CD4-positive, alpha-beta T cell treated with Interleukin-17A for 1 hour (primary cell): ENCODE measurements around the gene AP5Z1.
A peak's percentile ranks its signal among the peaks of the same experiment; 100 is the strongest.

Source experiments
- DNase-seq: peaks from one replicate; pipeline ENCODE4 v3.0.0-alpha.2; 2020

Gene AP5Z1

DNA sequence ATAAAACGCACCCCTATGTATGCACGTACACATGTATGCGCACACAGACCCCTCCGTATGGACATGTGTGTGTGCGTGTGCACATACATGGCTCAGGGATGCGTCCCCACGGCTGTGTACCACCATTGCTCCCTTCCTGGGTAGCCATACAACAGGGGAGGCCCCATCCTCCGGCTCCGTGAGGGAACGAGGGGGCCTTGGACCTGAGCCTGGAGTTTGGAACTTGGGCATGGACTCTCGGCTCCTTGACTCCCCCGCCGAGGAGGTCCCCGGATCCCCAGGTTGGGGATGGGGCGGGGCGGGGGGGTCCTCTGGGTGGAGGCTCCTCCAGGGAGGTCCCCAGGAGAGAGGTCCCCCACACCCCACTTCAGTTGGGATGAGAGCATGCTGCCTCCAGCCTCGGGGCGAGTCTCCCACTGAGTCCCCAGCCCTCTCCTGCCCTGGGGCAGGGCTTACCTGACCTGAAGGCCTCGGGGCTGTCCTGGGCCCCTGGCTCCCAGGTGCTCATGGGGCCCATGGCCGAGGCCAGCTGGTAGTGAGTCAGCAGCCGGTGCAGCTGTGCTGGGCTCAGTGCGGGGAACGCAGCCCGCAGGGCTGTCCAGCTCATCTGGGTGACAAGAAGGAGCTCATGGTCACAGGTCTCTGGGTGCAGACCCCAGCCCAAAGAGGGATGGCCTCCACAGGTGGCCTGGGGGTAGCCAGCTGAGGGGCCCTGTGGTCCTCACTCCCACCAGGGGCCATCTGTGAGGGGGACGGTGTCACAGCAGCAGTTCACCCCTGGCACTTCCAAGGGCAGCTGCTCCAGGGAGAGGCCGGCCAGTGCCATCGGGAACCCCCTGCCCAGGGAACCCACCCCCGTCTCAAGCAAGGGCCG is 29.9 kb downstream of the AP5Z1 start:
- no peak for DNase-seq

- no peak for DNase-seq
Measured at GRCh38 chr7:4805984-4806300, 30.5 kb downstream of the AP5Z1 start.

DNA sequence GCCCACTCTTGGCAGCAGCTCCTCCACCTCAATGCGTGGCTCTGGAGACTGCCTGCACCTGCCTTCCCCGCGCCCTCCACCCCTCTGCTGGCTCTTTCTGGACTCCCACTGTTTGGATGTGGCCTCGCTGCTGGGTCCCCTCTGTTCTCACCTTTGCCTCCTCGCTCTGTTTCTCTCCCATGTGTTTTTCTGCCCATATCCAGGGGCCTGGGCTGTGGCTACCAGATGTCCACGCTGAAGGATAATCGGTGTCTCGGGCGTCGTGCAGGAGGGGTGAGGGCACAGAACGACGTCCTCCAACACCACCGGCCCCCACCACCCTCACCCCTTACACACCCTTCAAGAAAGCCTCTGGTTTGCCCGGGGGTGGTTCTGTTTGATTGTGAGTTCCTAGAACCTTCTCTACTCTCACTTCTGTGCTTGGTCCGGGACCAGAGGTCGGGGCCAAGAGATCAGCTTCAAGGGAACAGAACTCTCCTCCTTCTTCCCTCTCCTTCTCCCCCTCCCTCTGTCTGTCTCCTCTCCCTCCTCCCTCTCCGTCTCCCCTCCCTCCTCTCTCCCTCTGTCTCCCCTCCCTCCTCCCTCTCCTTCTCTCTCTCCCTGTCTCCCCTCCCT is 31.7 kb downstream of the AP5Z1 start:
- DNase-seq = no peak

DNA sequence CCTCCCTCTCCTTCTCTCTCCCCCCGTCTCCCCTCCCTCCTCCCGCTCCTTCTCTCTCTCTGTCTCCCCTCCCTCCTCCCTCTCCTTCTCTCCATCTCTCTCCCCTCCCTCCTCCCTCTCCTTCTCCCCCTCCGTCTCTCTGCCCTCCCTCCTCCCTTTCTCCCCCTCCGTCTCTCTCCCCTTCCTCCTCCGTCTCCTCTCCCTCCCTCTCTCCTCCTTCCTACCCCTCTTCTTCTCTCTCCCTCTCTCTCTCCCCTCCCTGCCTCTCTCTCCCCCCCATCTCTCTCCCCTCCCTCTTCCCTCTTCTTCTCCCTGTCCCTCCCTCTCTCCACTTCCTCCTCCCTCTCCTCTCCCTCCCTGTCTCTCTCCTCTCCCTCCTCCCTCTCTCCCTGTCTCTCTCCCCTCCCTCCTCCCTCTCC is 32.2 kb downstream of the AP5Z1 start:
- DNase-seq = no peak

DNA sequence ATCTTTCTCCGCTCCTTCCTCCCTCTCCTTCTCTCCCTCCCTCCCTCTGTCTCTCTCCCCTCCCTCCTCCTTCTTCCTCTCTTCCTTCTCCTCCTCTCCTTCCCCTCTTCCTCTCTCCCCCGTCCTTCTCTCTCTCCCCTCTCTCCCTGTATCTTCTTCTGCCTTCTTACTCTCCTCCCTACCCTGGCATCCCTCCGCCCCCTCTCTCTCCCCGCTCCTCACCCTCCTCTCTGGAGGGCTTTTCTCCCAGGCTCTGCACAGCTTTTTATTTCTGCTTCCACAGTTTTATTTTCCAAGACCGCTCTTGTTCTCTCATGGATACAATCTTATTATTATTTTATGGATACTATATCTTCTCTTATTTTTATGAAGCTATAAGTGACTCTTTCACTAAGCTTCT is 32.6 kb downstream of the AP5Z1 start:
- no peak for DNase-seq

GRCh38 chr7:4808565-4808964 is 33.1 kb downstream of the AP5Z1 start:
- DNase-seq = no peak

DNA sequence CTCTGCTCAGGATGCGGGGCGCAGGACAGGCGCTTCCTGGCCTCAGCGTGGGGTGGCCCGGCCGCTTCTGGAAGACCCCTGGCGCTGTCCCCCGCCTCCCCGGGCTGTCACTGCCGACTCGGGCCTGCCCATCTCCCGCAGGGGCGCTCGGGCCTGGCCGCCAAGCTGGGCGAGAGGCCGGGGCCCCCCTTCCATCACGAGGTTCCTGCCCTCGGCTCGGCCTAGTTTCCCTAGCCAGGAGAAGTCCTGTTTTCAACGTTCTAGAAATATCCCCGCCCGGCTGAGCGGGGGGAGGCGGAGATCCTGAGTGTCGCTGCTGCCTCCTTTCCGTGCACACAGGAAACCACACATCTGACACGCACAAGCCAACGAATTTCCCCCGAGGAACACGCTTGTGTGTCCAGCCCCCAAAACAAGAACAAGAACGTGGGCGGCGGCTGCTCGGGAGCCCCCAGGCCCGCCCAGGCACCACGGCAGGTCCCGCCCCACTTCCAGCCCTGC is 33.7 kb downstream of the AP5Z1 start:
- DNase-seq = peak; percentile 46

- no peak for DNase-seq
Measured at GRCh38 chr7:4809666-4810065, 34.2 kb downstream of the AP5Z1 start.

- no peak for DNase-seq
Measured at GRCh38 chr7:4814433-4814832, 39.0 kb downstream of the AP5Z1 start.

DNA sequence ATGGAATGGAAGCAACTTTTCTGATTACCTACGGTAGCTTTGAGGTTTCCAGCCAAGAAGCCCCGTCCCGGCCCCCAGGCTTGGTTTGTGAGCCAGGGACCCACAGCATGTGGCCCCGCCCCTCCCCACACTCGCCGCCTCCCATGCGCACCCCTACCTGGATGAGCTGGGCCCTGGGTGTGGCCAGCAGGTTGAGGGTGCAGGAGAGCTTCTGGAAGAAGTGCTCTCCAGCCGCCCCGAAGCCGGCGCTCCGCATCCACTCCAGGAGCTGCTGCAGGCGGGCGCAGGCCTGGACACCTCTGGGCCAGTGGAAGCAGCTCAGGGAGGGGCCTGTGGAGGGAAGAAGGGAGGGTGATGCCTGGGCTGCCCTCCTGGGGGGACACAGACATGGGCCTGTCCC is 39.7 kb downstream of the AP5Z1 start:
- DNase-seq = no peak

DNA sequence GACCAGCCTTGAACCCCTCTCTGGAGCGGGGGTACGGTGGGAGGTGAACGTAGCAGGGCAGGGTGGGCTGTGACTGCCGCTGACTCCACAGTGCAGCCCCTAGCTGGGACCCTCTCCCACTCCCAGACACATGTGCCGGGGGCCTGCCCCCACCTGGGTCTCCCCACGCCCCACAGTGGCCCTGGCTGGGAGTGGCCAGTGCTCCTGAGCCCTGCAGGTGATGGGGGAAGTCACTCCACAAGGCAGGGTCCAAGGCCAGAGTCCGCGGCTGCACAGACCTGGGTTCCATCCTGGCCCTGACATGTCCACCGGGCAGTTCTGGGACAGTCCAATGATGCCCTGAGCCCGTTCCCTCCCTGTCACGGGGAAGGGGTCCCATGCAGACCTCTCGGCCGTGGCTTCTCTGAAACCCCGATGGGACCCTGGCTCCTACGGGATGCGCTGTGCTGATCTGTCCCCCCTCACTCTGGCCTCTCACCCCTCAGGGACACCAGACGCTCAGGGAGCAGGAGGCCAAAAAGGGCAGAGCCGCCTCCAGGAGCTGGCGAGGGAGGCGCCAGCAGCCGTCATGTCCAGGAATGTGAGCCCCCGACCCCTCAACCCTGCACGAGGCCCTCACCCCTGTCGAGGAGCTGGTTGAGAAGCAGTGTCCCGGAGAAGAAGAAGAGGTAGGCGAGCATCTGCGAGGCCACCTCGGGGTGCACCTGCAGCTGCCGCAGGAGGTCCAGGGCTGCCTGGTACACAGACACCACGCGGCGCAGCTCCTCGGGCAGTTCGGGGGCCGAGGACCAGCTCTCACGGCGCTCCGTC is 40.4 kb downstream of the AP5Z1 start:
- no peak for DNase-seq

GRCh38 chr7:4816419-4817080 is 41.1 kb downstream of the AP5Z1 start:
- DNase-seq = no peak

GRCh38 chr7:4817178-4817901 is 41.9 kb downstream of the AP5Z1 start:
- DNase-seq = no peak

GRCh38 chr7:4818000-4818794 is 42.8 kb downstream of the AP5Z1 start:
- DNase-seq = no peak

DNA sequence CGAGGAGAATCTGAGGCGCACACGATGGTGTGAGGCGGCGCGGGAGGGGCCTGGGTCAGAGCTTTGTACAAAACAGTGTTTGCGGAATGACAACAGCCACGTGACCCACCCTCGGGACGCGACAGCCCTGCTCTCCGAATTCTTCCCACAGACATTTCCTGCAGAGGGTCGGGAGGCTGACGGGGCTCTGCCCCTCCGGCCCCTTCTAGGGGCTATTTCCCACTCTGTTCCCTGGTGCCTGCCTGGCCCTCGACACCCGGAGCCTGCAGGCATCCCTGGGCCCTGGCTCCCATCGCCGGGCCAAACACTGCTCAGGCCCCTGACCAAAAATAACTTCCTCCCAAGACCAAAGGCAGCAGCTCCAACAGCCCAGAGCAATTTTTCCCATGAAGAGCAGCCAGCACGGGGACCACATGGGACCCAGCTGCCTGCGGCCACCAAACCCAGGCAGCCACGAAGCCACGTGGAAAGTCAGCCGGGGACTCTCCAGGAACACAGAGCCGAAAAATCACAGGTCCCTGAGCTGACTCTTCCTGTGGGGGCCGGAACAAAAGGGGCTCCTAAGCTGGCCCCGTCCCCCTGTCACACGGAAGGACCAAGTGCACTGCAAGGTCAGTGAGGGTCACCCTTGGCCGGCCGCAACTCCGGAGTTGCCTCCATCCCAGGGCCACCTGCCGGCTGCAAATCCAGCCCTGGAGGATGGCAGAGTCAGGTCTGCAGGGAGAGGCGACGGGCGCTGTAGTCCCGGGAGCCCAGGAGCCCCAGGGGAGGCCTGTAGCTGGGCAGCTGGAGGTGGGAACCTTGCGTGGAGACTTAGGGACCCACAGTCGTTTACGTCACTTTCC is 44.4 kb downstream of the AP5Z1 start:
- DNase-seq = no peak

DNA sequence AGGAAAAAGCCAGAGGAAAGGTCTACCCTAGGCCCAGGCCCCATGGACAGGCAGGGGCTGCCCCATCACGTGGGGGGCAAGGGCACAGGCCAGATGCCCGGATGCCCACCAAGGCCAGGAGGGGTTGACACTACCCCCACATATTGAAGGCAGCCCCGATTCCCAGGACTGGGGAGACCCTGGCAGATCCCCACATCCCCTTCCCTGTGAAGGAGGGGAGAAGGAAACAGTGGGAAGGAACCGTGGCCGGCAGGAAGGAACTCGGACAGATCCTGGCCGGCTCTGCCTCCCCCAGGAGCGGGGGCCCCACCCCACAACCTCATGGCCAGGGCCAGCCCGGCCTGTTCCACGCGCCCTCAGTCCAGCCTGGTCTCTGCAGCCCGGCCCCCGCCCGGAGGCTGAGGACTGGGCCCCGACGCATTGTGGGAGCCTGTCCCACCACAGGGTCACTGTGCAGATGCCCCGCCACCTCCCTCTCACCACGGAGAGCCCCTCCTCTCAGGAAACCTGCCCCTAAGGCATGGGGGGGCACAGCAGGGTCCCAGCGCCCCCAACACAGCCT is 45.1 kb downstream of the AP5Z1 start:
- no peak for DNase-seq

GRCh38 chr7:4820967-4821471 is 45.6 kb downstream of the AP5Z1 start:
- no peak for DNase-seq

- DNase-seq = no peak
Measured at GRCh38 chr7:4822677-4823076, 47.3 kb downstream of the AP5Z1 start.

DNA sequence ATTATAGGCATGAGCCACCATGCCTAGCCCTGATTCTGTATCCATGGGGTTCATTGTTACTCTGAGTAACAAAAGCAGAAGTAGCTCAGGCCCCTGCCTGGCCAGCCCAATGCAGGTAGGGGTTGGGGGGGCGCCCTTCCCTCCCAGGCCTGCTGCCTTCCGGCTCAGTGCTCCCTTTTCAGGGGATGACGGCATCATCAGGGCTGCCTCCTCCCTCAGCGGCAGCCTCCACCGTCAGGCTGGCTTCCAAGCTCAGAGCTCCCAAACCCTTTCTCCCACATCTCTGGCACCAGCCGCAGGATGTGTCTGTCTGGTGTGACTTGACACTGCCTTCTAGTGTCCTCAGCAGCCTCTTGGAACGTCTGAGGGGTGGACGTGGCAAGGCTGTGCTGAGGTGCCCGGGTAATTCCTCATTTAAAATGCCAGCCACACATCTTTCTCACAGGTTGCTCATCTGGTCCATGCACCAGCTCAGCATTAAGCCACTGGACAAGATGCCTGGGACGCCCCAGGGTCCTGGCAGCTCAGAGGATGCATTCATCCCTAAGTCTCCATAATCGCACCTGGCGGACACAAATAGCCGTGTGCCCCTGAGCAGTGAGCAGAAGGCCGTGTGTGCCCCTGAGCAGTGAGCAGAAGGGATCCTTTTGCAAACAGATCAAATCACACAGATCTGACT is 48.2 kb downstream of the AP5Z1 start:
- DNase-seq = no peak
